ENCODE data around the gene PHF5A.

PHF5A gene

DNA sequence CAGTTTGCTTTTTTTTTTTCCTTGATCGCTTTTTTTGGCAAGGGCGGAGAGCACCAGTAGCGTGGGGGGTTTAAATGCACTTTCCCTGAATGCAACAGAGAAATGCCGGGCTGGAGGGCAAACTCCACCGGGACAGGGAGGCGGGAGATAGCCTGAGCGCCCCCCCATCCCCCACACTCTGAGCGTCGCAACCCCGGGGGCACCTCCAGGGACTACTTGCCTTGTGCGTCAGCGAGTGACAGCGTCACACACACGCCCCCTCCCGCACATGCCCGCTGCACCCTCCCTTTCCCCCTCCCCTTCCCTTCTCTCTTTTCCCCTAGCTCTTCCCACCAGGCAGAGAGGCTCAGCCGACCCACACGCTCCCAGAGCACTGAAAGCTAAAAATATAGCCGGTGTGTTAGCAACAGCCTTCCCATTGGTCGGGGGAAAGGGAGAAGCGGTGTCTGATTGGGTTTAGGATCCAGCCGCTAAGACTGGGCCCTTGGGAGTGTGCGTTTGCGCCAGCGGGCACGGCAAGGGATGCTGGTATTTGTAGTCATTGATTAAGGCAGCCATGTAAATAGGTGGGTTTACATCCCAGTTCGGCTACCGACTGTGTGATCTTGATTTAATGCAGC is 20.2 kb downstream of the PHF5A start:
- no peak overlapping the region for H4K5ac ChIP-seq (ENCODE audit: low read length)
- peak overlapping the region; percentile 84 for H3K4ac ChIP-seq (ENCODE audit: low read depth, low read length)
- H3K27ac ChIP-seq (ENCODE audit: low read depth, low read length) = peak overlapping the region; percentile 99
- peaks cover 28% of the 10 kb centered on the region for H3K79me2 ChIP-seq (ENCODE audit: control insufficient read depth, insufficient read depth, low read length)
- peaks cover 1% of the 10 kb centered on the region for H3K79me1 ChIP-seq (ENCODE audit: low read length)
- H3K18ac ChIP-seq (ENCODE audit: low read length) = peak overlapping the region; percentile 98
- no CpG with 5 or more reads among the region's 28 CpGs for WGBS (ENCODE audit: extremely low coverage, insufficient coverage, low lambda C conversion rate)
- H2AK5ac ChIP-seq (ENCODE audit: low read length) = no peak overlapping the region
- peak overlapping the region; percentile 99 for H3K4me2 ChIP-seq (ENCODE audit: low read length)
- H2BK15ac ChIP-seq (replicated peaks; ENCODE audit: low read depth) = no peak overlapping the region
- H3K36me3 ChIP-seq (ENCODE audit: control insufficient read depth, insufficient read depth, low read length) = no peaks in the 10 kb centered on the region
- peak overlapping the region; percentile 77 for H4K8ac ChIP-seq (ENCODE audit: low read depth, low read length)
- H2BK5ac ChIP-seq (ENCODE audit: low read length) = peak overlapping the region; percentile 97
- peak; percentile 100 for DNase-seq
- H3K9ac ChIP-seq (ENCODE audit: low read length) = peak overlapping the region; percentile 96
- H3K4me3 ChIP-seq (ENCODE audit: low read length) = peak overlapping the region; percentile 86
- H3K56ac ChIP-seq (ENCODE audit: low read length) = peak overlapping the region; percentile 99
- peak overlapping the region; percentile 64 for H2BK120ac ChIP-seq (ENCODE audit: low read depth, low read length)
- peak overlapping the region; percentile 83 for H3K23ac ChIP-seq (ENCODE audit: low read length)
- H3K27me3 ChIP-seq (ENCODE audit: insufficient read depth, low read length, poor library complexity) = no peaks in the 10 kb centered on the region
- H3K4me1 ChIP-seq (ENCODE audit: control insufficient read depth, low read depth, low read length) = peaks cover 3% of the 10 kb centered on the region

DNA sequence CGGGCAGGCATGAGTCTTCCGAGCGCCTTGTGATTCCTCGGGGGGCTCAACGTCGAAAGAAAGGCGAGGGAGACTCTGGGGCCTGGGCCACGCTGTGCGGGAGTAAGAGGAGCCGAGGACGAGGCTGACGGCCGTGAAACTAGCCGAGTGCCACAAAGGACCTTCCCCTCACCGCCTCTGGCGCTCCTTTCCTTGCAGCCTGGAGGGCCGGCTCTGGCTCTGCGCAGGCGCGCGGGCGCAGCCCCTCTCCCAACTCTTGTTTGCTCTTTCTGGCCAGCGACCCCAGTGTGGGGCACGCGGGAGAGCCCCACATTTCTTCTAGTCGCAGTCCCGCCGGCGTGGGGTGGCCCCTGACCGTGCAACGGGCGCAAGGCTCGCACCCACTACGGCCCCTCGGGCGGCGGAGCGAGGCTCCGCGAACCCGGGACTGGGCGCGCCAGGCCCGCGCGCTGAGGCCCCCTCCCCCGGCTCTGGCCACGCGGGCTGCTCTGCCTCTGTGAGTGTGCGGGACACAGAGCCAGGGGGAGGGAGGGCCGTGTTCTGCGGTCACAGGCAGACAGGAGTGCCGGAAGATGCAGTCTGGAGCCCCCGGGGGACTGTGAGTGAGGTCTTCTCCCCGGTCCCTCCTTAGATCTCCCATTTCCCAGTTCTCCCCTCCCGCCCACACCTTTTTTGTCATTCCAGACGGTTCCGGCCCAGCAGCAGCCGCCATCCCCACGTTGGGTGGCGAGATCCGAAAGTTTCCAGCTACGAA is 20.9 kb downstream of the PHF5A start:
- Histone ChIP-seq H3K4me2 (ENCODE audit: low read length) (peak overlapping the region; percentile 99), H3K4ac (ENCODE audit: low read depth, low read length) (peak overlapping the region; percentile 84), H3K4me3 (ENCODE audit: low read length) (peak overlapping the region; percentile 86), H3K18ac (ENCODE audit: low read length) (peak overlapping the region; percentile 98), H3K79me1 (ENCODE audit: low read length) (peaks cover 4% of the 10 kb centered on the region), H4K5ac (ENCODE audit: low read length) (no peak overlapping the region), H2AK5ac (ENCODE audit: low read length) (no peak overlapping the region), H3K4me1 (ENCODE audit: control insufficient read depth, low read depth, low read length) (peaks cover 3% of the 10 kb centered on the region), H2BK120ac (ENCODE audit: low read depth, low read length) (peak overlapping the region; percentile 64), H2BK5ac (ENCODE audit: low read length) (peak overlapping the region; percentile 97), H3K27me3 (ENCODE audit: insufficient read depth, low read length, poor library complexity) (no peaks in the 10 kb centered on the region), H3K56ac (ENCODE audit: low read length) (peak overlapping the region; percentile 99), H3K23ac (ENCODE audit: low read length) (peak overlapping the region; percentile 98), H2BK15ac (replicated peaks; ENCODE audit: low read depth) (no peak overlapping the region), H3K9ac (ENCODE audit: low read length) (peak overlapping the region; percentile 96), H3K27ac (ENCODE audit: low read depth, low read length) (peak overlapping the region; percentile 99), H3K36me3 (ENCODE audit: control insufficient read depth, insufficient read depth, low read length) (peaks cover 2% of the 10 kb centered on the region), H4K8ac (ENCODE audit: low read depth, low read length) (peak overlapping the region; percentile 77), H3K79me2 (ENCODE audit: control insufficient read depth, insufficient read depth, low read length) (peaks cover 35% of the 10 kb centered on the region)
- peak; percentile 86 for DNase-seq
- WGBS (ENCODE audit: extremely low coverage, insufficient coverage, low lambda C conversion rate) = no CpG with 5 or more reads among the region's 63 CpGs

DNA sequence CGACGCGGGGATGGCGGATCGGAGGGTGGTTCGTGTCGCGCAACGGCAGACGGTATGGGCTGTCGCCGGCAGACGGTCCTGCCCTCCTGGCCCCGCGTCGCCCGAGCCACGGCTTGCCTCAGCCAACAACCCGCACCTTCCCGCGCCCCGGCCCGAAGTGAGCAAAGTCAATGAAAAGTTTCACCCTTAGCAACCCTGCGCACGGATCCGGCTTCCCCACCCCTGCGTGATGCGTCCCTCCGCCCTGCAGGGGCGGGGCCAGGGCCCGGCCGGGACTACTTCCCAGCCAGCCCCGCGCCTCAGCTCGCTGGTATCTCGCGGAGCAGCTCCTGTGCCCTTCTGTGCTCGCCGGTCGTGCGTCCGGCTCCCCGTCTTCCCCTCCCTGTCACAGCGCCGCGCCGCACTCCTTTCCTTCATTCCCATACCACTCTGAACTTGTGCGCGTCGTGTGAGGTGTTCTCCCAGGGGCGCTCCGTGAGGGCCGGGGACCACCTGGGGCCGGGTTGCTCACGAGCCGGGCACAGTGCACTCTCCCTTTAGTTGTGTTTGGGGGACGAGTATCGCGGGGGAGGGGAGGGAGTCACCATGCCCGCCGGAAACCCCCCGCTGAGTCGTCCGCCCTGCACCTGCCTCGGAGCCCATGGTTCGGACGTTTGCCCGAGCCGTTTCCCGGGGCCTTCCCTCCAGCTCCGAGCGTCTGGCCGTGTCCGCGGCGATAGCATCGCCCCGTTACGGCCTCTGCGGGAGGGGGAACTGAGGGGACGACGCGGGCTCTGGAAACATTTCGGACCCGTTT is 21.7 kb downstream of the PHF5A start, which contains the start of gene TOB2:
Gene TOB2, minus strand, starts transcription at position 163 of the 796 bp plus-strand sequence. CDS start 9,456 bp downstream, outside the sequence.
- Histone ChIP-seq H3K4ac (ENCODE audit: low read depth, low read length) (peak within 1 kb of the TSS; percentile 93), H4K5ac (ENCODE audit: low read length) (no peak within 1 kb of the TSS), H3K4me1 (ENCODE audit: control insufficient read depth, low read depth, low read length) (peaks cover 3% of the 10 kb centered on the region), H3K4me3 (ENCODE audit: low read length) (peak within 1 kb of the TSS; percentile 98), H4K8ac (ENCODE audit: low read depth, low read length) (no peak within 1 kb of the TSS), H2BK5ac (ENCODE audit: low read length) (peak within 1 kb of the TSS; percentile 97), H3K27ac (ENCODE audit: low read depth, low read length) (peak within 1 kb of the TSS; percentile 99), H3K79me2 (ENCODE audit: control insufficient read depth, insufficient read depth, low read length) (peaks cover 42% of the 10 kb centered on the region), H3K36me3 (ENCODE audit: control insufficient read depth, insufficient read depth, low read length) (peaks cover 3% of the 10 kb centered on the region), H3K18ac (ENCODE audit: low read length) (peak within 1 kb of the TSS; percentile 99), H3K27me3 (ENCODE audit: insufficient read depth, low read length, poor library complexity) (no peaks in the 10 kb centered on the region), H2BK15ac (replicated peaks; ENCODE audit: low read depth) (no peak within 1 kb of the TSS), H3K4me2 (ENCODE audit: low read length) (peak within 1 kb of the TSS; percentile 99), H2BK120ac (ENCODE audit: low read depth, low read length) (peak within 1 kb of the TSS; percentile 73), H3K9ac (ENCODE audit: low read length) (peak within 1 kb of the TSS; percentile 99), H3K23ac (ENCODE audit: low read length) (peak within 1 kb of the TSS; percentile 98), H3K56ac (ENCODE audit: low read length) (peak within 1 kb of the TSS; percentile 99), H2AK5ac (ENCODE audit: low read length) (peak within 1 kb of the TSS; percentile 88), H3K79me1 (ENCODE audit: low read length) (peaks cover 9% of the 10 kb centered on the region)
- peak; percentile 98 for DNase-seq
- WGBS (ENCODE audit: extremely low coverage, insufficient coverage, low lambda C conversion rate) = no CpG with 5 or more reads among the region's 85 CpGs

DNA sequence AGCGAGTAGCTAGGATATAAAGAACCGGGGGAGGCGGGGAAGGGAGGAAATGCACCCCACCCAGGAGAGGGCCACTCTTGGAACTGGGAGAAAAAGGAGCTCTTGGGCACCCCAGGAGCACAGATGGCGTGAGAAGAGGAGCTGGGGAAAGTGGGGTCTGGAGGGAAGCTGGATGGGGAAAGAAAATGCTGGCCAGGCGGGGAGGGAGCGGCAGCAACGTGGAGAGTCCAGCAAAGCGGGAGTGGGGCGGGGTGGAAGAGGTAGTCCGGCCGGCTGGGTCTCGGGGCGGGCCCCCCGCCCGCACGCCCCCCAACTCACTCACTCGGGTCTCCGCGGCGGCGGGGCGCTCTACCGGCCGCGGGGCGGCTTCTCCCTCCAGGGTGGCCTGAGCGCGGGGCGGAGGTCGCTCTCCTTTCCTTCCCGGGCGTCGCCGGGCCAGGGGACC is 22.4 kb downstream of the PHF5A start:
- peak overlapping the region; percentile 90 for H3K4me2 ChIP-seq (ENCODE audit: low read length)
- H3K27me3 ChIP-seq (ENCODE audit: insufficient read depth, low read length, poor library complexity) = no peaks in the 10 kb centered on the region
- H3K18ac ChIP-seq (ENCODE audit: low read length) = peak overlapping the region; percentile 99
- H3K36me3 ChIP-seq (ENCODE audit: control insufficient read depth, insufficient read depth, low read length) = peaks cover 3% of the 10 kb centered on the region
- H3K23ac ChIP-seq (ENCODE audit: low read length) = peak overlapping the region; percentile 89
- peak overlapping the region; percentile 99 for H3K9ac ChIP-seq (ENCODE audit: low read length)
- DNase-seq = no peak
- H3K27ac ChIP-seq (ENCODE audit: low read depth, low read length) = peak overlapping the region; percentile 71
- H3K56ac ChIP-seq (ENCODE audit: low read length) = peak overlapping the region; percentile 91
- H3K79me2 ChIP-seq (ENCODE audit: control insufficient read depth, insufficient read depth, low read length) = peaks cover 45% of the 10 kb centered on the region
- no peak overlapping the region for H4K5ac ChIP-seq (ENCODE audit: low read length)
- H3K4me1 ChIP-seq (ENCODE audit: control insufficient read depth, low read depth, low read length) = peaks cover 3% of the 10 kb centered on the region
- H2AK5ac ChIP-seq (ENCODE audit: low read length) = peak overlapping the region; percentile 88
- peaks cover 9% of the 10 kb centered on the region for H3K79me1 ChIP-seq (ENCODE audit: low read length)
- peak overlapping the region; percentile 80 for H2BK5ac ChIP-seq (ENCODE audit: low read length)
- peak overlapping the region; percentile 93 for H3K4ac ChIP-seq (ENCODE audit: low read depth, low read length)
- no peak overlapping the region for H4K8ac ChIP-seq (ENCODE audit: low read depth, low read length)
- peak overlapping the region; percentile 98 for H3K4me3 ChIP-seq (ENCODE audit: low read length)
- peak overlapping the region; percentile 73 for H2BK120ac ChIP-seq (ENCODE audit: low read depth, low read length)
- H2BK15ac ChIP-seq (replicated peaks; ENCODE audit: low read depth) = no peak overlapping the region
- WGBS (ENCODE audit: extremely low coverage, insufficient coverage, low lambda C conversion rate) = no CpG with 5 or more reads among the region's 34 CpGs

DNA sequence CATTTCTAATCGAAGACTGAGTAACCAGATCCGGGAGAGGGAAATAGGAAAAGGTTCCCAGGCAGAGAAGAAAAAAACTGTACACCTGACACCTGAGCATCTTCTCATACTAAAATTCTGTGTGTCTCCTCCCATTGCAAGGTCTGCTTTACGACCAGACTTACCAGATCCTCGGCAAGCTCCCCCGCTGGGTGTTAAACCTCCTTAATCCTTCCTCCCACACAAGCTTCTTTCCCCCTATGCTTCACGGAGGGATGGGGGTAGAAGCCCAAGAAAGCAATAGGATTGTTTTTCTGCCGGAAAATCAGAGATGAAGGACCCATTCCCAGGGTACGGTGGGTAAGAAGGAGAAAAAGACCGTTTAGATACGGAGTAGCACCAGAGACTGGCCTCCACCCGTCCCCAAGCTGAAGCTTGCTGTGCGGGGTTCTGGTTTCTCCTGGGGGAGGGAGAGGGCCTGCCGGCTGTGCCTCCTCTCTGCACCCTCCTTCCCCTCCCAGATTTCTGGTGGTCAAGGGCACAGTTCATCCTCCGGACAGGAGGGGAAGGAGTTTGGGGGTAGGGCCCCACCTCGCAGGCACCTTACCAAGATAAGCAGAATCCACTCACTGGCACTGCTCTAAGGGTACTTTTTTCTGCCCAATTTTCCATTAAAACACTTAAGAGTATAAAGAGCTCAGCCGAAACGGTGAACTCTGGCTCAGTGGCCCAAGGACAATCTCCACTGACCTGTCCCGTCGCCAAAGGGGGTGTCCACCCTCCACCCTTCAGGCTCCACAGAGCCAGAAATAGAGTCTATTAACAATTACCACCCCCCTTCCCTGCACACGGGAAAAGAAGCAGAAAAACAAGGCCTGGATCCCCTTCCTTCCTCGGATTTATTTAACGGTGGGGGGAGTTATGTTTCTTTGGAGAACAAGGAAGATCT is 23.1 kb downstream of the PHF5A start:
- no peak overlapping the region for H4K5ac ChIP-seq (ENCODE audit: low read length)
- peak overlapping the region; percentile 88 for H2AK5ac ChIP-seq (ENCODE audit: low read length)
- H3K56ac ChIP-seq (ENCODE audit: low read length) = peak overlapping the region; percentile 91

More for the DNA sequence above, 23.1 kb downstream of the PHF5A start:
- peak overlapping the region; percentile 86 for H2BK5ac ChIP-seq (ENCODE audit: low read length)
- peak overlapping the region; percentile 90 for H3K4me2 ChIP-seq (ENCODE audit: low read length)
- peak overlapping the region; percentile 71 for H3K27ac ChIP-seq (ENCODE audit: low read depth, low read length)
- peak overlapping the region; percentile 73 for H2BK120ac ChIP-seq (ENCODE audit: low read depth, low read length)
- H4K8ac ChIP-seq (ENCODE audit: low read depth, low read length) = no peak overlapping the region
- peak overlapping the region; percentile 93 for H3K4ac ChIP-seq (ENCODE audit: low read depth, low read length)
- peaks cover 9% of the 10 kb centered on the region for H3K79me1 ChIP-seq (ENCODE audit: low read length)
- H2BK15ac ChIP-seq (replicated peaks; ENCODE audit: low read depth) = no peak overlapping the region
- peak; percentile 87 for DNase-seq
- H3K36me3 ChIP-seq (ENCODE audit: control insufficient read depth, insufficient read depth, low read length) = peaks cover 3% of the 10 kb centered on the region
- H3K79me2 ChIP-seq (ENCODE audit: control insufficient read depth, insufficient read depth, low read length) = peaks cover 50% of the 10 kb centered on the region
- H3K4me3 ChIP-seq (ENCODE audit: low read length) = peak overlapping the region; percentile 98
- H3K18ac ChIP-seq (ENCODE audit: low read length) = peak overlapping the region; percentile 99
- peak overlapping the region; percentile 99 for H3K9ac ChIP-seq (ENCODE audit: low read length)
- WGBS (ENCODE audit: extremely low coverage, insufficient coverage, low lambda C conversion rate) = no CpG with 5 or more reads among the region's 22 CpGs
- peaks cover 3% of the 10 kb centered on the region for H3K4me1 ChIP-seq (ENCODE audit: control insufficient read depth, low read depth, low read length)
- peak overlapping the region; percentile 86 for H3K23ac ChIP-seq (ENCODE audit: low read length)
- no peaks in the 10 kb centered on the region for H3K27me3 ChIP-seq (ENCODE audit: insufficient read depth, low read length, poor library complexity)
